WI38 (cell line): Measurements from ENCODE around the gene C1QL4.

Experiments
- H3K4me3 ChIP-seq: 2 replicates; pipeline ENCODE4 v1.5.1; 2011; ENCODE audit warnings: low read depth, mild to moderate bottlenecking, control low read depth, low read length
- CTCF ChIP-seq: IDR thresholded peaks from 2 replicates; pipeline ENCODE4 v1.5.1; 2012; ENCODE audit warnings: low read depth, mild to moderate bottlenecking, control low read depth, low read length

Gene C1QL4

DNA sequence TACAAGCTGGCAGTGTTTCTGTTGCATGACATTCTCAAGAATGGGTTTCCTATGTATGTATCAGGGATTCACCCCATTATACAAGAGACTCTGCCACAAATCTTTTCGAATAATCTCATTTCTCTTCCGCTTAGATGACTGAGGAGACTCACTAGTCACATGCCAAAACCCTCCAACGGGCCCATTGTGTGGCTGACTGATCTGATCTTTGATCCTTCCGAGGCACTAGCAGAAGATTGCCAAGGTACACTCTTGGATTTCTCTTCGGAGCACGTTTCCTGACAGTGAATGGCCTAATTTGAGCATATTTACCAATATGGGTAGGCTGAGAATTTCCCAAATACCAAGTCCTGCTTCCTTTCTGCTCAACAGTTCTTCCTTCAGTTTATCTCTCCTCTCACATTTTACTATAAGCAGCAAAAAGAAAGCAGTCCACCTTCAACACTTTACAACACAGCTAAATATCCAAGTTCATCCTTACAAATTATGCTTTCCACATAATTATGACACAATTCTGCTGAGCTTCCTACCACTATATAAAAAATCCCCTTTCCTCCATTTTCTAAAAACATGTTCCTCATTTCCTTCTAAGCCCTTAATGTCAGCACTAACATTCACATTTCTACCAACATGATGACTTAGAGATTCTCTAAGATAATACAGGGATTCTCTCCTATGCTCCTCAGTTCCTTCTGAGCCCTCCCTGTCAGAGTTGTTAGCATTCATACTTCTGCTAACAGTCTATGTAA, 31.1 kb downstream of the C1QL4 start:
- H3K4me3 ChIP-seq = no peak overlapping the region
- no peak for TF ChIP-seq CTCF

GRCh38 chr12:49304161-49304560, 32.8 kb downstream of the C1QL4 start:
- H3K4me3 ChIP-seq = no peak overlapping the region

DNA sequence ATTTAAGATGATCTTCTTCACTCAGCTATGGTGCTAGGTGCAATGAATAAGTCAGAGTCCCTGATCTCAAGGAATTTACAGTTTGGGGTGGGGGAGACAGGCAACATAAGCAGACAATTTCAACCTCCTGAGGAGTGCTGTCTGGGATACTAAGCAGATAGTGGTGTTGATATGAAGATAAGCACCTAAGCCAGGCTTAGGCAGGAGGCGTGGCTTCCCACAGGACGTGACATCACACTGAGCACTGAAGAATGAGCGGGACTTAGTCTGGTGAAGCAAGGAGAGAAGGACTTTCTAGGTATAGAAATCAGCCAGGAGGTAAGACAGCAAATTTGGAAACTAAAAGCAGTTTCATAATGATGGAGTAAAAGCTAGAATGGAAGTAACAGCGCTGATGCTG, 35.2 kb downstream of the C1QL4 start:
- no peak for TF ChIP-seq CTCF
- no peak overlapping the region for H3K4me3 ChIP-seq

More at GRCh38 chr12:49304161-49304560, 32.8 kb downstream of the C1QL4 start:
- no peak for TF ChIP-seq CTCF

DNA sequence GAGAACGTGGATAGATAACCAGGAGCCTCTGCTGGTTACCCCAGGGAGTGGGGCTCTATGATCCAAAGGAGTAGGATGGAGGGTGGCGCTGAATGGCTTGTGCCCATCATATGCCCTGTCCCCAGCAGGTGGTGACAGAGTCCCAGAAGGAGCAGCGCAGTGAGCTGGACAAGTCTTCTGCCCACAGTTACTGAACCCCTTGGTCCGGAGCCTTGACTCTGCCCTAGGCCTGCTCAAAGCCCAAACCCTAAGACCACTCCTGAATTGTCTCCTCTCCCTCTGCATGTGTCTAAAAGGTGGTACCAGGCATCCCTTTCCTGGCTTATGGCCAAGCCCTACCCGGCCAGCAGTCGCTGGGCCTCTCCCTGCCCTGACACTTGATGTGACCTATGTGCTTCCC, 38.8 kb downstream of the C1QL4 start:
- no peak for TF ChIP-seq CTCF
- no peak overlapping the region for H3K4me3 ChIP-seq

DNA sequence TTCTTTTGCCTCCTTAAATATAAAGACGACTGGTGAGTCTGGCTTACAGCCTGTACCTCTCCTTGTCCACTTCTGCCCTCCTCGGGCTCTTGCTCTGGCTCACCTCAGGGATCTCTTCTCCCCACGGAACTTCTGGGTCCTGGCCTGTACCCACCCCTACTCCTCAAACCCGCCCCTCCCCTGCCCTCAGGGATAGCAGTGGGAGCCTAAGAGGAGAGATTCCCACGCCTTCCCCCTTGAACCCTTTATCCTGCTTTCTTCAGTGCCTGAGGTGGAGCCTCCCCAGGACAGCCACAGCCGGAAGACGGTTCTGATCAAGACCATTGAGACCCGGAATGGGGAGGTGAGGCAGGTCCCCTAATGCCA, 39.3 kb downstream of the C1QL4 start:
- no peak for TF ChIP-seq CTCF

GRCh38 chr12:49296836-49297694, 39.9 kb downstream of the C1QL4 start:
- peak; percentile 8; the same call in 1 of the 2 replicates for TF ChIP-seq CTCF
- no peak overlapping the region for H3K4me3 ChIP-seq

More for the DNA sequence above, 39.3 kb downstream of the C1QL4 start:
- no peak overlapping the region for H3K4me3 ChIP-seq
